GM21529 (cell line): Measurements from ENCODE around the gene GRIP2.

Experiments
- ATAC-seq: cut with Tn5 transposase; IDR thresholded peaks from one replicate; pipeline ENCODE4 v1.9.1; 2021; ENCODE audit not compliant: unreplicated experiment

The GRIP2 gene

GRCh38 chr3:14562121-14562890 is 22.2 kb upstream of the GRIP2 start:
- no peak for ATAC-seq

GRCh38 chr3:14561051-14561960 is 21.2 kb upstream of the GRIP2 start:
- ATAC-seq, result no peak

- no peak for ATAC-seq
Measured at GRCh38 chr3:14560110-14560509, 20.0 kb upstream of the GRIP2 start.

- no peak for ATAC-seq
Measured at GRCh38 chr3:14558029-14558428, 17.9 kb upstream of the GRIP2 start.

GRCh38 chr3:14555835-14556234 is 15.7 kb upstream of the GRIP2 start:
- no peak for ATAC-seq

GRCh38 chr3:14554715-14555114 is 14.6 kb upstream of the GRIP2 start:
- ATAC-seq, result no peak

- ATAC-seq, result no peak
Measured at GRCh38 chr3:14553871-14554270, 13.7 kb upstream of the GRIP2 start.

GRCh38 chr3:14552717-14553116 is 12.6 kb upstream of the GRIP2 start:
- ATAC-seq, result no peak

- ATAC-seq, result no peak
Measured at GRCh38 chr3:14552041-14552648, 12.0 kb upstream of the GRIP2 start.

GRCh38 chr3:14550651-14551611 is 10.8 kb upstream of the GRIP2 start:
- ATAC-seq, result no peak

GRCh38 chr3:14550181-14550580 is 10.0 kb upstream of the GRIP2 start:
- no peak for ATAC-seq

GRCh38 chr3:14549256-14549919 is 9.2 kb upstream of the GRIP2 start:
- no peak for ATAC-seq

GRCh38 chr3:14548321-14548729 is 8.2 kb upstream of the GRIP2 start:
- ATAC-seq, result no peak

- ATAC-seq, result no peak
Measured at GRCh38 chr3:14547693-14548092, 7.6 kb upstream of the GRIP2 start.

- no peak for ATAC-seq
Measured at GRCh38 chr3:14546041-14546440, 5.9 kb upstream of the GRIP2 start.

GRCh38 chr3:14545251-14545635 is 5.1 kb upstream of the GRIP2 start:
- no peak for ATAC-seq

GRCh38 chr3:14544282-14545250 is 4.4 kb upstream of the GRIP2 start:
- no peak for ATAC-seq

- no peak for ATAC-seq
Measured at GRCh38 chr3:14543446-14543845, 3.3 kb upstream of the GRIP2 start.

- ATAC-seq, result no peak
Measured at GRCh38 chr3:14542656-14543055, 2.5 kb upstream of the GRIP2 start.
